Activated CD4-positive, alpha-beta T cell treated with anti-CD3 and anti-CD28 coated beads for 36 hours (primary cell): Measurements from ENCODE around the gene SPEM3. TPM values are rescaled to one million over a fixed set of nuclear protein-coding genes. Genes with fewer than 3 reads are reported as not detected.

Experiments used
- ATAC-seq: fragments of 200-7000 bp; cut with Tn5 transposase; one replicate; pipeline ENCODE4 v1.10.0; 2021; ENCODE audit warnings: mild to moderate bottlenecking, moderate library complexity
- CTCF ChIA-PET: fragments of 350-600 bp; sonication (Branson Sonifier 250); formaldehyde crosslinking; loops from one replicate; lab custom pipeline; 2021; ENCODE audit warnings: antibody characterized with exemption; lab: Charles Lee
- POLR2A ChIA-PET: fragments of 350-600 bp; sonication (Branson Sonifier 250); formaldehyde crosslinking; loops from one replicate; lab custom pipeline; 2021; ENCODE audit warnings: antibody characterized with exemption, inconsistent platforms; lab: Charles Lee
- DNase-seq: peaks from one replicate; pipeline ENCODE4 v3.0.0-alpha.2; 2020
- H3K27ac Mint-ChIP-seq: one replicate; pipeline ENCODE4 v1.8.0; 2021; ENCODE audit warnings: mixed read lengths
- H3K27me3 Mint-ChIP-seq: one replicate; pipeline ENCODE4 v1.8.0; 2021; ENCODE audit warnings: mixed read lengths
- H3K36me3 Mint-ChIP-seq: one replicate; pipeline ENCODE4 v1.8.0; 2021; ENCODE audit warnings: low read depth, mixed read lengths
- H3K4me1 Mint-ChIP-seq: one replicate; pipeline ENCODE4 v1.8.0; 2021; ENCODE audit warnings: mixed read lengths
- H3K4me3 Mint-ChIP-seq: one replicate; pipeline ENCODE4 v1.8.0; 2021; ENCODE audit warnings: mild to moderate bottlenecking, moderate library complexity, mixed read lengths
- H3K9me3 Mint-ChIP-seq: one replicate; pipeline ENCODE4 v1.8.0; 2021; ENCODE audit warnings: low read depth, mixed read lengths
- intact Hi-C, 2 experiments: fragments of 100-400 bp; cut with DNase I in 1 of 2; cut with micrococcal nuclease in 1 of 2; formaldehyde crosslinking; loops; one replicate each; pipeline versions ENCODE4 v1.14.2 to v1.15.1; 2022 to 2024; cut with DNase I, micrococcal nuclease
- total RNA-seq, 2 experiments: library from RNA; stranded (reverse); gene quantifications; one replicate each; pipeline ENCODE4 v1.2.3, GENCODE V29; 2021

SPEM3 gene
- total RNA-seq, 2 experiments from 2014 or later: not detected

DNA sequence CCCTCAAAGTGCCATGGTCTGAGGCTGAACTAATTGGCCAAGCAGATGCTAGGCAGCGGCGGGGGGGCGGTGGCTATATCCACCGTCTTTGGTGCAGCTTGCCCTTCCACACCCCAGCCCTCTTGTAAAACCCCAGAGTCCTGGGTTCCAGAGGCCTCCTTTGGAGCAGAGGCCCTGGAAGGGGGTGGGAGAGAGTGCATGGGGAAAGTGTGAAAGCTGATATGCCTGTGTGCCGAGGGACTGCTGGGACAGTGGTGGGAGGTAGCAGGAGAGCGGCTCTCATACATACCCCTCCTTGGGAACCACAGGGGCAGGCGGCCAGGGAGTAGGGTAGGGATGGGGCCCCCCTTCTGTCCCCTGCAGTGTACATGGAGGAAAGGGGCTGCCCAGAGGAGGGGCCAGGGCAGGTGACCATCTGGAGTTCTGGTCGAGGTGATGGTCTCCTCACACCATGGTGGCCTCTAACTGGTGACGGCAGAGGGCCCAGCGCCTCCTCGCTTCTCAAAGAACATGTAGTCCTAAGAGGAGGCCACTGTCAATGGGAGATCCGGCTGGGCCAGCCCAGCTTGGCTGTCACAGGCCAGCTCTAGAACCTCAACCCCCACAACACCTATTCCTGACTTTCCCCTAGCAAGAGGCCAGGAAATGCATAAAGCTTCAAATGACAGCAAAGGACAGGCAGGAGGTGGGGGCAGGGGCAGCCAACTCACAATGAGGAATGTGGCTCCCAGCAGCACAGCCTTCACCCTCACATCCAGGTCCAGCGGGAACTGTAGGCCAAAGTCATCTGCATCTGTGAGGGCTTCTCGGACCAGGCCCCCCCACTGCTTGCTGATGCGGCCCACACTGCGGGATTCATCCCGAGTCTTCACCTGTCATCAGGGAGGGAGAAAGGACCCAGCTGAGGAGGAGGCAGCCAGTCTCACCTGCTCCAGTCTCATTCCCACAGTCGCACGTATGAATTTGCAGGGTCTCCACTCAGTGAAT, 38.4 kb upstream of the SPEM3 start:
- ATAC-seq (no peak), DNase-seq (no peak)
- POLR2A ChIA-PET: no interaction called here
- peaks cover 27% of the 10 kb centered on the region for H3K36me3 Mint-ChIP-seq
- no peak overlapping the region for H3K27ac Mint-ChIP-seq
- intact Hi-C loops: no loop called here
- CTCF ChIA-PET: no interaction called here
- no peaks in the 10 kb centered on the region for H3K27me3 Mint-ChIP-seq
- no peak overlapping the region for H3K4me3 Mint-ChIP-seq
- peaks cover 26% of the 10 kb centered on the region for H3K4me1 Mint-ChIP-seq
- H3K9me3 Mint-ChIP-seq: no peaks in the 10 kb centered on the region

DNA sequence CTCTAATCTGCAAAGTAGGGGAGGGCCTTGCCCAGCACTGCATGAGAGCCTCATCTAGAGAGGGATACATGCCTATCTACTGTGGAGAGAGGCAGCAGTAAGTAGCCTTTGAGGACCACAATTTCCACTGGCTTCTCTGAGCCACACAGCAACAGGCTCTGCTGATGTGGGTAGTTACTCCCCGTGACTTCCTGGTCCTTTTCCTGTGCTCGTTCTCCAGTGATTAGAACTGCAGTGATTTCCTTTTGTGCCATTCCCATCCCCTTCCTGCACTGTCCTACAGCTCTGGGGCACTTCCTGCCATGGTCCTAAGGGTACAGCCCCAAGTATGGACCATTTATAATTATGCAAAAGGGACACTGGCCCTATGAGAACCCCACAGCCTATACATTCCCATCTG, 37.4 kb upstream of the SPEM3 start:
- POLR2A ChIA-PET: no interaction called here
- ATAC-seq (no peak), DNase-seq (no peak)
- Mint-ChIP-seq H3K4me1 (peaks cover 26% of the 10 kb centered on the region), H3K27me3 (no peaks in the 10 kb centered on the region), H3K9me3 (no peaks in the 10 kb centered on the region), H3K36me3 (peaks cover 27% of the 10 kb centered on the region), H3K4me3 (no peak overlapping the region), H3K27ac (no peak overlapping the region)
- CTCF ChIA-PET: no interaction called here
- intact Hi-C loops: no loop called here

DNA sequence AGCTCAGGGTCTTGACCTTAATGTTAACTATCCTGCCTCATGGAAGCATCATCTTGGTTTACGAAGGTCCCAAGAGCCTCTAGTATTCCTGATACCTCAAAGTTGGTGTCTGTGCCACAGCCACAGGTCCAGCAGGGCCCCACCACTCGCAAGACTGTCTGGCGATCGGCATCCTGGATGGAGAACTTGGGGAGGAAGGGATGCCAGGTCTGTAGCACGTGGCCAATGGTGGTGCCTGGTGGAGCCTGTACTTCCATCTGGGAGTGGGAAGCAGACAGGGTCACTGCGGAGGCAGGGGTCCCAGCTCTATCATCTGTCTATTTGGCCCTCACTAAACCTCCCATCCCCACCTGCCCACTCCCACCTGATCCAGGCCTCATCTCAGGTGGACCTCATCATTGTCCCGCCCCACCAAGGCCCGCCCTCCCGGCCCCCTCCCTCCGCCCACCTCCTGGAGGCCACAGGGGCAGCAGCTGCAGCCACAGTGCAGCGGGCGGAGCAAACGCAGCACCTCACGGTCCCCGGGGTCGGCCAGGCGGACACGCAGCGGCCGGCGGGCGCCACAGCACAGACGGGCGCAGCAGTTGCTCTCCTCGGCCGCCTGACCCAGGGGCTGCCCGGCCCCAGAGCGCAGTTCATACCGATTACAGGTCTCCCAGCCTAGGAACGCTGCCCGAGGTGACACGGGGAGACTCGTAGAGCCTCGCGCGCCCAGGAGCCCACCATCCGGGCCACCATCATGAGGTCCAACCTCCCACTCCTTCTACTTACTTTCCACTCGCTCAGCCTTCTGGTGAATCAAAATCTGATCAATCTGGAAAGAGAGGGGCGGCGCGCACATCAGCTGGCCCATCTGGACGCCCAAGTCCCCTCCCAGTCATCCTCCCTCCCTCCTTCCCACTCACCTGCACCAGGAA, 35.7 kb upstream of the SPEM3 start:
- ChIA-PET POLR2A (no interaction called here), CTCF (interaction anchor here (0.7 to 1.2 kb wide), 2 partner anchors 11 to 51 kb away, joined by 3 read pairs; no protein-coding TSS in a partner anchor)
- peaks cover 26% of the 10 kb centered on the region for H3K4me1 Mint-ChIP-seq
- intact Hi-C loops: no loop called here
- H3K27me3 Mint-ChIP-seq: no peaks in the 10 kb centered on the region
- DNase-seq (no peak), ATAC-seq (no peak)
- H3K27ac Mint-ChIP-seq: peak overlapping the region; percentile 31
- H3K4me3 Mint-ChIP-seq: peak overlapping the region; percentile 88
- H3K36me3 Mint-ChIP-seq: peaks cover 25% of the 10 kb centered on the region
- H3K9me3 Mint-ChIP-seq: no peaks in the 10 kb centered on the region

DNA sequence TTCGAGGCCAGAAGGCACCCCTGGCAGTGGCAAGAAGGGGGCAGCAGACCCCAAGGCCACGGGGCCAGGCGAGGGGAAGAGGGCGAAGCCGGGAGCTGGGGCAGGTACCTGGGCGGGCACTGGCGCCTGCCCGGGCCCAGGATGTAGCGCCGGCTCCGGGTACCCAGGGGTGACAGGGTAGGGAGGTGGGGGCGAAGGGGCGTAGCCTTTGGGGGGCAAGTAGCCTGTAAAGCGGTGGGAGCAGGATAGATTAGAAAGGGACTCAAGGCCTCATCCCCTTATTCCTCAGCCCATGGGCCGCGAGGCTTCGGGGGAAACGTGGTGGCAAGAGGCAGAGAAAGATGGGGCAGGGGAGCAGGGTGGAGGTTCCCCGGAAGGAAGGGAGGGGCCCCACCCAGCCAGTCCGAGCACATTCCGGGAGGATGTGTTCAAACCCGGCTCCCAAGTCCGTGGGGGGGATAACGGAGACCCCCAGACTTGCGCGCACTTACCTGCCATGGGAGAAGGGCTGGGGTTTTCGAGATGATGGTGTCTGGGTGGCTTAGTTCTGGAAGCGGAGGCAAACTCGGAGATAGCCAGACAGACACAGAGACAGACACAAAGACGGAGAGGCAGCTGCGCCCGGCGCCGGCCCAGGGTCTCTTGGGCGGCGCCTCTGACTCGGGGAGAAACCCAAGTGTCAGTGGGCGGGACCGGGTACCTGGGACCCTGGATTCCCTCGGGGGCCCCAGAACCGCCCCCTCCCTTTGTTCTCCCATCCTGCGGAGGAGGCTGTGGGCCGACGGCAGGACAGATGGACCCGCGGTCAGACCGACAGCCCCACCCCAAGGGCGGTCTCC, 34.8 kb upstream of the SPEM3 start:
- Mint-ChIP-seq H3K4me1 (peaks cover 26% of the 10 kb centered on the region), H3K9me3 (no peaks in the 10 kb centered on the region), H3K4me3 (peak overlapping the region; percentile 88), H3K27ac (peak overlapping the region; percentile 64), H3K27me3 (no peaks in the 10 kb centered on the region), H3K36me3 (peaks cover 25% of the 10 kb centered on the region)
- ChIA-PET POLR2A (interaction anchor here (0.6 to 1.0 kb wide), 2 partner anchors 50 to 79 kb away, joined by 3 to 4 read pairs; no protein-coding TSS in a partner anchor), CTCF (interaction anchor here (0.6 to 1.3 kb wide), 7 partner anchors 9 to 199 kb away, joined by 3 to 4 read pairs (median 3); partner anchors contain the start of gene TMEM256)
- ATAC-seq (peak; percentile 57), DNase-seq (peak; percentile 73)
- intact Hi-C loops: loop anchor here (1.0 to 2.0 kb wide), 13 partner anchors 10 to 293 kb away; partner anchors contain the start of genes TMEM256 (in 2 of the 2), ELP5 (in 1 of the 2), NEURL4 (in 1 of the 2) and POLR2A (in 1 of the 2)

DNA sequence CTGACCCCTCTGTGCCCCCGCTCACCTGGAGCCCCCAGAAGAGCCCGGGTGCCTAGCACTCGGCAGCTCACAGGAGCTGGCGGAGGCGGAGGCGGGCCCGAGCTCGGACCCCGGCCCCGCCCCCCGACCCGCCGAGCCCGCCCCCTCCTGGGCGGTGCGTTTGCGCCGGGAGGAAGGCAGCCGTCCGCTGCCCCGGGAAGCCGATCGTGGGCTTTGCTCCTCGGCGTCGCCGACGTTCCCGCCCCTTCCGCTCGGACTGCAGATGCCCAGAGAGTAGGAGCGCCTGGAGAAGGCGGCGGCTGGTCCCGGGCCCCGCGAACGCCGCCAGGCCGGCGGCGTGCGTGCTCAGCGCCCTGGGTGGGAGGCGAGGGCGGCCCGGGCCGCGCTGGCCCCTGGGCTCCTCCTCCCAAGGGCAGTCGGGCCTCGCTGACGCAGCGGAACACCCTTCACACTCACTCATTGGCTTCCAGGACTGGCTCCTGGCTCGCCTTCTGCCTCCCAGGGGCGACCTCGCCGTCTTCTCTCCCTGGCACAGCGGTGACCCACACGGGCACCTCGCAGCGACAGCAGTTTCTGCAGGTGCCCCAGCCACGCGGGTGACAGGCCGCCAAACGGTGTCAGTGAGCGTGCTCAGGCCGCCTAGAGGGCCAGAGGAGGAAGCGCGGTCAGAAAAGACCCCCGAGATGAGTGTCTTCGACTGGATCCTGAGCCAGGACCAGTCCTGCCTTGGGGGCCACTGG, 34.0 kb upstream of the SPEM3 start, which contains the start of gene PLSCR3:
TSS of gene PLSCR3 (minus strand) at position 74 of the 740 bp plus-strand sequence. CDS start 415 bp downstream, outside the sequence.
- Mint-ChIP-seq H3K4me3 (peak within 1 kb of the TSS; percentile 88), H3K9me3 (no peaks in the 10 kb centered on the region), H3K27me3 (no peaks in the 10 kb centered on the region), H3K27ac (peak within 1 kb of the TSS; percentile 95), H3K36me3 (peaks cover 23% of the 10 kb centered on the region), H3K4me1 (peaks cover 26% of the 10 kb centered on the region)
- intact Hi-C loops: loop anchor here (1.0 to 2.0 kb wide), 13 partner anchors 10 to 292 kb away; partner anchors contain the start of genes TMEM256 (in 2 of the 2), ELP5 (in 1 of the 2), NEURL4 (in 1 of the 2) and POLR2A (in 1 of the 2)
- ChIA-PET CTCF (interaction anchor here (0.6 to 1.3 kb wide), 6 partner anchors 8 to 198 kb away, joined by 3 to 4 read pairs (median 3); partner anchors contain the start of gene TMEM256), POLR2A (interaction anchor here (0.6 to 1.0 kb wide), 2 partner anchors 49 to 80 kb away, joined by 3 to 4 read pairs; no protein-coding TSS in a partner anchor)
- DNase-seq (peak; percentile 90), ATAC-seq (peak; percentile 86)

DNA sequence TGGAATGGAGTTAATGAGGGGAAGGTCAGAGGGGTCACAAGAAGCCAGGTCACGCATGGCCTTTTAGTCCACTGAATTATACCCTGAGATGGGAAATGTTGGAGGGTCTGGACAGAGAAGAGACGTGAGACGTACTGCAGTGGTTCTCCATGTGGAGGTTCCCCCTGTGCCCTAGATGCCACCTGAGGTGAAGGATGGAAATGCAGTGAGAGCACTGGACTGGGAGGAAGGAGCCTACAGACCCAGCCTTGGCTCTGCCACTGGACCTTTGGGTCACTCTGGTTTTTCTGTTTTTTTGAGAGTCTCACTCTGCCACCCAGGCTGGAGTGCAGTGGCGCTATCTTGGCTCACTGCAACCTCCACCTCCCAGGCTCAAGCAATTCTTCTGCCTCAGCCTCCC, 32.5 kb upstream of the SPEM3 start:
- intact Hi-C loops: no loop called here
- no peak overlapping the region for H3K27ac Mint-ChIP-seq

DNA sequence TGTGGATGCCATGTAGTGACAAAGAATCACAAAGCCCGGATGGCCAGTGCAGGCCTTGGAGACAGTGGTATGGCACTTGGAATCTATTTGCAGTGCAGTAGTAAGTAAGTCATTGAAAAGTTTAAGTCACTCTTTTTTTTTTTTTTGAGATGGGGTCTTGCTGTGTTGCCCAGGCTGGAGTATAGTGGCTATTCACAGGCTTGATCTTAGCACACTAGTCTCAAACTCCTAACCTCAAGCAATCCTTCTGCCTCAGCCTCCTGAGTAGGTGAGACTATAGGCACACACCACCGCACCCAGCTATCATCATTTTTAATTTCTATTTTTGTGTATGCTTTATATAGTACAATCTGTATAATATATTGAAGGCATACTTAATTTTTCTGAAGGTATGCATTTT, 30.0 kb upstream of the SPEM3 start:
- peaks cover 12% of the 10 kb centered on the region for H3K4me1 Mint-ChIP-seq
- H3K36me3 Mint-ChIP-seq: peaks cover 2% of the 10 kb centered on the region
- intact Hi-C loops: no loop called here
- H3K27me3 Mint-ChIP-seq: no peaks in the 10 kb centered on the region
- DNase-seq (no peak), ATAC-seq (no peak)
- H3K4me3 Mint-ChIP-seq: no peak overlapping the region
- ChIA-PET CTCF (interaction anchor here (1.5 kb wide), 1 partner anchor 43 kb away, joined by 4 read pairs; no protein-coding TSS in a partner anchor), POLR2A (no interaction called here)
- no peaks in the 10 kb centered on the region for H3K9me3 Mint-ChIP-seq
- no peak overlapping the region for H3K27ac Mint-ChIP-seq

More for the DNA sequence above, 32.5 kb upstream of the SPEM3 start:
- peaks cover 16% of the 10 kb centered on the region for H3K36me3 Mint-ChIP-seq
- no peaks in the 10 kb centered on the region for H3K9me3 Mint-ChIP-seq
- CTCF ChIA-PET: no interaction called here
- H3K27me3 Mint-ChIP-seq: no peaks in the 10 kb centered on the region
- ATAC-seq (no peak), DNase-seq (no peak)
- H3K4me1 Mint-ChIP-seq: peaks cover 22% of the 10 kb centered on the region
- POLR2A ChIA-PET: no interaction called here
- peak overlapping the region; percentile 6 for H3K4me3 Mint-ChIP-seq

DNA sequence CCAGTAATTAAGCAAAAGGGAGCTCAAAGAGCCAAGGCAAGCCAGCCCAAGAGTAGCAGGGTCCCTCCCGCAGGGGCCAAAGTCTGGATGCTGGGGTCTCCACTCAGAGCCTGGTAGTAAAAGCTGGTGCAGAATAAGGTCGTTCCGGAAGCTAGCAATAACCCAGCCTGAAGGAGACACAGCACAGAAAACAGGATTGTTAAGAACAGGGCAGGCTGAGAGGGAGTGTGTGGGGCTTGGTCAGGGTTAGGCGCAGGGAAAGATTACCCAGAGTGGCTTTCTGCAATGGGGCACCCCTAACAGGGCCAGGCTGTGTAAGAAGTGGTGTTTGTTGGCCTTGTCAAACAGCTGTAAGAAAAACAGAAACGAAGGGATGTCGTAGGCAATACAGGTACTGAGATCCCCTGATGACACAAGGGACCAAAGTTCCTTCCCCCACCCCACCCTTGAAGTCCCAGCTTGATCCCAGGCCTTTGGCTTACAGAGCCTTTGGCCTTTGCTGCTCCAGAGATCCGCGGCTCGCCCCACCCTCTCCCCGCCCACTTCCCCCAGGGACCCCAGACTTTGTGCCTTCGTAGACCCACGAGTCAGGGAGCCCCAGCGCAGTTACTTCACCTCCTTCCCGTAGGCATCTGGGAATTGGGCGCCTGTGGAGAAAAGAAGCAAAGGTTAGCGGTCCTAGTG, 25.5 kb upstream of the SPEM3 start:
- ATAC-seq: no peak
- DNase-seq: peak; percentile 42
- intact Hi-C loops: loop anchor here in 1 of 2 experiments (5.0 kb wide), 2 partner anchors 366 to 439 kb away; partner anchors contain the start of gene SLC16A13
- POLR2A ChIA-PET: interaction anchor here (0.6 to 2.1 kb wide), 6 partner anchors 19 to 284 kb away, joined by 3 to 13 read pairs (median 3); partner anchors contain the start of genes TMEM102, TP53 and WRAP53
- Mint-ChIP-seq H3K9me3 (no peaks in the 10 kb centered on the region), H3K36me3 (peaks cover 2% of the 10 kb centered on the region), H3K4me1 (peaks cover 16% of the 10 kb centered on the region), H3K27me3 (peaks cover 2% of the 10 kb centered on the region), H3K27ac (peak overlapping the region; percentile 77), H3K4me3 (peak overlapping the region; percentile 89)
- CTCF ChIA-PET: interaction anchor here (0.6 to 1.5 kb wide), 5 partner anchors 9 to 113 kb away, joined by 3 to 13 read pairs (median 5); partner anchors contain the start of genes PLSCR3, TMEM102 and TMEM95

DNA sequence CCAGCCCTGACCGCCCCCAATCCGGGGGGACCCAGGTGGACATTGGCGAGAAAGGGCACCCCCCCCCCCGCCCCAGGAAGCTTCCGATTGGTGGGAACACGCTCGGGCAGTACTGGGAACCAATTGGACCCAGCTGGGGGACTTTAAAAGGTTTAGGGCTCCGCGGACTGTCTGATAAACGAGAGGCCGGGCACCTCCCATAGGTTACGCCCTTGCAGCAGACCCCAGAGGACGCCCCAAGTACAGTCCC, 25.0 kb upstream of the SPEM3 start:
- POLR2A ChIA-PET: interaction anchor here (1.0 to 2.1 kb wide), 5 partner anchors 33 to 283 kb away, joined by 3 to 13 read pairs (median 6); partner anchors contain the start of genes POLR2A, TMEM102, TP53 and WRAP53
- peaks cover 2% of the 10 kb centered on the region for H3K36me3 Mint-ChIP-seq
- peaks cover 16% of the 10 kb centered on the region for H3K4me1 Mint-ChIP-seq
- CTCF ChIA-PET: interaction anchor here (0.6 to 1.5 kb wide), 7 partner anchors 9 to 52 kb away, joined by 3 to 13 read pairs (median 3); partner anchors contain the start of genes PLSCR3, TMEM102 and TMEM95
- H3K4me3 Mint-ChIP-seq: peak overlapping the region; percentile 89
- no peak for ATAC-seq
- no peaks in the 10 kb centered on the region for H3K9me3 Mint-ChIP-seq
- no peak for DNase-seq
- H3K27ac Mint-ChIP-seq: peak overlapping the region; percentile 77
- peaks cover 2% of the 10 kb centered on the region for H3K27me3 Mint-ChIP-seq
- intact Hi-C loops: loop anchor here in 1 of 2 experiments (5.0 kb wide), 2 partner anchors 366 to 439 kb away; partner anchors contain the start of gene SLC16A13
